ENCODE results near the gene RPAP3.

RPAP3 gene

GRCh38 chr12:47743311-47743860 lies 37.6 kb upstream of the RPAP3 start:
- no peak for DNase-seq (ENCODE audit: low read depth, low spot score)

- DNase-seq (ENCODE audit: low read depth, low spot score) = peak; percentile 74
These were observed 36.5 kb upstream of the RPAP3 start for GRCh38 chr12:47742253-47742825.

- no peak for DNase-seq (ENCODE audit: low read depth, low spot score)
These were observed 35.5 kb upstream of the RPAP3 start for GRCh38 chr12:47741340-47741703.

GRCh38 chr12:47740606-47741339 lies 34.9 kb upstream of the RPAP3 start:
- DNase-seq (ENCODE audit: low read depth, low spot score) = no peak

GRCh38 chr12:47739979-47740378 lies 34.1 kb upstream of the RPAP3 start:
- peak; percentile 45 for DNase-seq (ENCODE audit: low read depth, low spot score)

- no peak for DNase-seq (ENCODE audit: low read depth, low spot score)
These were observed 33.5 kb upstream of the RPAP3 start for GRCh38 chr12:47739297-47739696.

- no peak for DNase-seq (ENCODE audit: low read depth, low spot score)
These were observed 32.2 kb upstream of the RPAP3 start for GRCh38 chr12:47737936-47738594.

- no peak for DNase-seq (ENCODE audit: low read depth, low spot score)
These were observed 31.2 kb upstream of the RPAP3 start for GRCh38 chr12:47736877-47737676.

- DNase-seq (ENCODE audit: low read depth, low spot score) = no peak
These were observed 30.4 kb upstream of the RPAP3 start for GRCh38 chr12:47736216-47736615.

- DNase-seq (ENCODE audit: low read depth, low spot score) = no peak
These were observed 29.8 kb upstream of the RPAP3 start for GRCh38 chr12:47735649-47736048.

GRCh38 chr12:47734725-47735480 lies 29.1 kb upstream of the RPAP3 start:
- no peak for DNase-seq (ENCODE audit: low read depth, low spot score)

GRCh38 chr12:47733142-47733541 lies 27.3 kb upstream of the RPAP3 start:
- DNase-seq (ENCODE audit: low read depth, low spot score) = no peak

- no peak for DNase-seq (ENCODE audit: low read depth, low spot score)
These were observed 26.7 kb upstream of the RPAP3 start for GRCh38 chr12:47732504-47732903.

GRCh38 chr12:47731723-47732122 lies 25.9 kb upstream of the RPAP3 start:
- no peak for DNase-seq (ENCODE audit: low read depth, low spot score)

- DNase-seq (ENCODE audit: low read depth, low spot score) = no peak
These were observed 24.5 kb upstream of the RPAP3 start for GRCh38 chr12:47730341-47730744.

GRCh38 chr12:47729233-47729632 lies 23.4 kb upstream of the RPAP3 start:
- no peak for DNase-seq (ENCODE audit: low read depth, low spot score)

- DNase-seq (ENCODE audit: low read depth, low spot score) = no peak
These were observed 20.1 kb upstream of the RPAP3 start for GRCh38 chr12:47725893-47726292.

- no peak for DNase-seq (ENCODE audit: low read depth, low spot score)
These were observed 19.4 kb upstream of the RPAP3 start, which contains the start of gene ENDOU for GRCh38 chr12:47725091-47725772. Gene ENDOU, minus strand, starts transcription at chr12:47725490. Its CDS starts 77 bp downstream, at chr12:47725413.

GRCh38 chr12:47722941-47723631 lies 17.3 kb upstream of the RPAP3 start:
- no peak for DNase-seq (ENCODE audit: low read depth, low spot score)
